Panc1 (cell line): ENCODE results near the gene DCAKD.

ENCODE experiments used
- SIN3A ChIP-seq: IDR thresholded peaks from 2 replicates; pipeline ENCODE4 v1.6.1; 2012; ENCODE audit warnings: low read depth, mild to moderate bottlenecking, low read length, moderate library complexity, borderline replicate concordance; ENCODE audit not compliant: insufficient read depth
- TF ChIP-seq, protein P1 (sequence below): fragments of 450-650 bp; IDR thresholded peaks from 2 replicates; pipeline ENCODE4 v1.5.1; 2017; ENCODE audit warnings: mild to moderate bottlenecking

DNA sequence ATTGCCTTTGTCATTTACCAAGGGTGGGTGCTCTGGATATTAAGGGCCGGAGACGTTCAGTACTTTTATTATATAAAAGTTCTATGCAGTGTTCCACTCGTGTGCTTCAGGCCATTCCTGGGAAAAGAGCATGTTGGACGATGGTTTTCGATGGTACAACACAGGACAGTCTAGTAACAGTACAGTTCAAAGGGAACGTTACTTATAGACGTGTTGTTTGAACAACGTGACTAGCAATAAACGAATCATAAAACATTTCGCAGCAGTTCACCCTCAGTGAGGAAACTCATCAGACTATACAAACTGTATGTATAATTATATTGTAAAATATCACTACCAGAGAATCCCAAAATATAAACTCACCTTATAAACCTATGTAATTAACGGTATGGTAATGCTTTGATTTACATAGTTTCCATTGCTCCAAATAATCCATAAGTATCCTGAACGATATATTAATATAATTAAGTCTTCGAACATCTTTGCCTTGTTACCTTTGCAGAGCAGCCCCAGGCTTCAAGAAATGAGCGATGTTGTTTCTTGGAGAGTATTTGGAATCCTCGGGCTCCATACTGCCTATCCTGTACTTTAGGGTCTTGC lies 10.3 kb upstream of the DCAKD start:
- TF ChIP-seq, protein P1, sequence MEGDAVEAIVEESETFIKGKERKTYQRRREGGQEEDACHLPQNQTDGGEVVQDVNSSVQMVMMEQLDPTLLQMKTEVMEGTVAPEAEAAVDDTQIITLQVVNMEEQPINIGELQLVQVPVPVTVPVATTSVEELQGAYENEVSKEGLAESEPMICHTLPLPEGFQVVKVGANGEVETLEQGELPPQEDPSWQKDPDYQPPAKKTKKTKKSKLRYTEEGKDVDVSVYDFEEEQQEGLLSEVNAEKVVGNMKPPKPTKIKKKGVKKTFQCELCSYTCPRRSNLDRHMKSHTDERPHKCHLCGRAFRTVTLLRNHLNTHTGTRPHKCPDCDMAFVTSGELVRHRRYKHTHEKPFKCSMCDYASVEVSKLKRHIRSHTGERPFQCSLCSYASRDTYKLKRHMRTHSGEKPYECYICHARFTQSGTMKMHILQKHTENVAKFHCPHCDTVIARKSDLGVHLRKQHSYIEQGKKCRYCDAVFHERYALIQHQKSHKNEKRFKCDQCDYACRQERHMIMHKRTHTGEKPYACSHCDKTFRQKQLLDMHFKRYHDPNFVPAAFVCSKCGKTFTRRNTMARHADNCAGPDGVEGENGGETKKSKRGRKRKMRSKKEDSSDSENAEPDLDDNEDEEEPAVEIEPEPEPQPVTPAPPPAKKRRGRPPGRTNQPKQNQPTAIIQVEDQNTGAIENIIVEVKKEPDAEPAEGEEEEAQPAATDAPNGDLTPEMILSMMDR: no peak
- no peak for TF ChIP-seq SIN3A
